GM10266 (cell line): ENCODE data around the gene SPP1.

ENCODE experiments used
- DNase-seq: peaks from one replicate; pipeline ENCODE4 v3.0.0; 2012; ENCODE audit errors: extremely low spot score
- CTCF ChIP-seq: IDR thresholded peaks from 2 replicates; pipeline ENCODE4 v1.5.1; 2012; ENCODE audit warnings: mild to moderate bottlenecking, low read depth; ENCODE audit not compliant: control insufficient read depth, insufficient read depth; ENCODE audit errors: missing control alignments

The SPP1 gene

GRCh38 chr4:88027611-88028608, 52.4 kb downstream of the SPP1 start:
- TF ChIP-seq CTCF = no peak
- DNase-seq = no peak

GRCh38 chr4:88028946-88029345, 53.4 kb downstream of the SPP1 start:
- no peak for TF ChIP-seq CTCF
- no peak for DNase-seq

- no peak for DNase-seq
Observed at GRCh38 chr4:88029556-88029955, 54.0 kb downstream of the SPP1 start.

GRCh38 chr4:88030565-88031310, 55.2 kb downstream of the SPP1 start:
- no peak for TF ChIP-seq CTCF

More at GRCh38 chr4:88029556-88029955, 54.0 kb downstream of the SPP1 start:
- TF ChIP-seq CTCF = no peak

More at GRCh38 chr4:88030565-88031310, 55.2 kb downstream of the SPP1 start:
- no peak for DNase-seq
